IMR-90 (cell line): ENCODE measurements around the gene ACKR2. TPM values are rescaled to one million over a fixed set of nuclear protein-coding genes. Genes with fewer than 3 reads are reported as not detected.

ENCODE experiments used
- ATAC-seq: fragments of 200-7000 bp; cut with Tn5 transposase; 2 replicates; pipeline ENCODE4 v1.9.1; 2020; ENCODE audit warnings: low read depth, mild to moderate bottlenecking, moderate library complexity
- BruUV-seq: library from RNA; stranded (reverse); fragments of 400-500 nt; replicated peaks from 2 replicates; lab custom pipeline; 2021; lab: Mats Ljungman, UMichigan
- CTCF ChIA-PET: fragments of 300-600 bp; formaldehyde crosslinking; extraction: SDS; loops from one replicate; lab custom pipeline; 2021; ENCODE audit warnings: antibody characterized with exemption; lab: Yijun Ruan, JAX
- POLR2A ChIA-PET: fragments of 300-600 bp; sonication (Branson Sonifier 250); formaldehyde crosslinking; loops from one replicate; lab custom pipeline; 2022; ENCODE audit warnings: antibody characterized with exemption; ENCODE audit not compliant: unreplicated experiment; lab: Charles Lee
- DNase-seq: peaks from one replicate; pipeline ENCODE4 v3.0.0; 2013
- H2AFZ ChIP-seq: replicated peaks from 2 replicates; pipeline ENCODE3; 2013; ENCODE audit warnings: low read length, mild to moderate bottlenecking; ENCODE audit not compliant: poor library complexity
- H2AK5ac ChIP-seq: 2 replicates; pipeline ENCODE4 v1.6.1; 2013; ENCODE audit warnings: low read depth, low read length, inconsistent platforms
- H2AK9ac ChIP-seq: replicated peaks from 2 replicates; pipeline ENCODE3; 2013; ENCODE audit warnings: mild to moderate bottlenecking, low read depth, low read length, moderate library complexity; ENCODE audit not compliant: poor library complexity
- H2BK120ac ChIP-seq: 2 replicates; pipeline ENCODE4 v1.6.1; 2013; ENCODE audit warnings: low read depth, low read length, inconsistent platforms
- H2BK15ac ChIP-seq: 3 replicates; pipeline ENCODE4 v1.6.1; 2013; ENCODE audit warnings: low read depth, low read length, inconsistent platforms
- H2BK20ac ChIP-seq: 2 replicates; pipeline ENCODE4 v1.6.1; 2013; ENCODE audit warnings: low read depth, mild to moderate bottlenecking, inconsistent platforms, low read length, moderate library complexity
- H2BK5ac ChIP-seq: 2 replicates; pipeline ENCODE4 v1.6.1; 2013; ENCODE audit warnings: mild to moderate bottlenecking, low read depth, low read length, inconsistent platforms; ENCODE audit not compliant: poor library complexity, severe bottlenecking
- H3K14ac ChIP-seq: replicated peaks from 2 replicates; pipeline ENCODE4 v1.6.1; 2013; ENCODE audit warnings: low read depth, low read length, inconsistent platforms
- H3K18ac ChIP-seq: 2 replicates; pipeline ENCODE4 v1.6.1; 2013; ENCODE audit warnings: low read depth, low read length, control low read depth
- H3K23ac ChIP-seq: 2 replicates; pipeline ENCODE4 v1.6.1; 2013; ENCODE audit warnings: low read depth, low read length, inconsistent platforms
- H3K27ac ChIP-seq: 2 replicates; pipeline ENCODE4 v1.5.1; 2013; ENCODE audit warnings: mild to moderate bottlenecking, control low read depth, low read length; ENCODE audit not compliant: insufficient read depth
- H3K27me3 ChIP-seq: 2 replicates; pipeline ENCODE4 v1.6.1; 2013; ENCODE audit warnings: low read length; ENCODE audit not compliant: control insufficient read depth, insufficient read depth
- H3K36me3 ChIP-seq: 2 replicates; pipeline ENCODE4 v1.6.1; 2013; ENCODE audit warnings: low read length, mixed read lengths; ENCODE audit not compliant: control insufficient read depth, insufficient read depth
- H3K4ac ChIP-seq: 2 replicates; pipeline ENCODE4 v1.6.1; 2013; ENCODE audit warnings: low read depth, low read length, inconsistent platforms
- H3K4me1 ChIP-seq: 2 replicates; pipeline ENCODE4 v1.6.1; 2013; ENCODE audit warnings: low read length, mixed read lengths; ENCODE audit not compliant: control insufficient read depth, insufficient read depth
- H3K4me2 ChIP-seq: 2 replicates; pipeline ENCODE4 v1.6.1; 2013; ENCODE audit warnings: low read depth, mild to moderate bottlenecking, control low read depth, low read length, moderate library complexity
- H3K4me3 ChIP-seq: 2 replicates; pipeline ENCODE4 v1.5.1; 2013; ENCODE audit warnings: low read depth, mild to moderate bottlenecking, control low read depth, low read length, moderate library complexity; ENCODE audit not compliant: insufficient read depth
- H3K56ac ChIP-seq: 2 replicates; pipeline ENCODE4 v1.6.1; 2013; ENCODE audit warnings: low read length, inconsistent platforms; ENCODE audit not compliant: insufficient read depth; ENCODE audit errors: extremely low read depth
- H3K79me1 ChIP-seq, 2 experiments: 2 replicates each; pipeline ENCODE4 v1.6.1; 2013; ENCODE audit warnings: low read length in 2 of 2, inconsistent platforms in 1 of 2, low read depth in 1 of 2
- H3K9ac ChIP-seq: 2 replicates; pipeline ENCODE4 v1.6.1; 2013; ENCODE audit warnings: low read depth, low read length, control low read depth
- H3K9me1 ChIP-seq: 2 replicates; pipeline ENCODE4 v1.6.1; 2013; ENCODE audit warnings: low read length, inconsistent platforms; ENCODE audit not compliant: insufficient read depth
- H3K9me3 ChIP-seq: 2 replicates; pipeline ENCODE4 v1.6.1; 2013; ENCODE audit warnings: low read length; ENCODE audit not compliant: control insufficient read depth, insufficient read depth
- H4K20me1 ChIP-seq: 2 replicates; pipeline ENCODE4 v1.6.1; 2013; ENCODE audit warnings: low read length, inconsistent platforms; ENCODE audit not compliant: insufficient read depth
- H4K5ac ChIP-seq: 2 replicates; pipeline ENCODE4 v1.6.1; 2013; ENCODE audit warnings: mild to moderate bottlenecking, low read depth, low read length, control low read depth
- H4K8ac ChIP-seq, 2 experiments: 2 replicates each; pipeline ENCODE4 v1.6.1; 2013; ENCODE audit warnings: low read depth in 2 of 2, low read length in 2 of 2, control low read depth in 1 of 2, inconsistent platforms in 1 of 2
- H4K91ac ChIP-seq: 2 replicates; pipeline ENCODE4 v1.6.1; 2013; ENCODE audit warnings: low read depth, low read length, inconsistent platforms; ENCODE audit not compliant: insufficient read depth
- BHLHE40 ChIP-seq: fragments of 150-350 bp; IDR thresholded peaks from 2 replicates; pipeline ENCODE4 v1.6.1; 2016; ENCODE audit warnings: mild to moderate bottlenecking, low read depth, low read length
- CHD1 ChIP-seq: IDR thresholded peaks from 2 replicates; pipeline ENCODE4 v1.6.1; 2012; ENCODE audit warnings: low read depth, low read length, improper control_type of control experiment
- CTCF ChIP-seq: conservative IDR thresholded peaks from 2 replicates; pipeline ENCODE4 v1.5.1; 2012; ENCODE audit warnings: mild to moderate bottlenecking, low read depth, low read length, improper control_type of control experiment
- ELK1 ChIP-seq: fragments of 150-350 bp; IDR thresholded peaks from 2 replicates; pipeline ENCODE4 v1.6.1; 2016; ENCODE audit warnings: low read depth, mild to moderate bottlenecking, low read length, moderate library complexity, borderline replicate concordance
- FOS ChIP-seq: fragments of 150-350 bp; IDR thresholded peaks from 2 replicates; pipeline ENCODE4 v1.6.1; 2016; ENCODE audit warnings: low read depth, low read length
- MAFK ChIP-seq: IDR thresholded peaks from 2 replicates; pipeline ENCODE4 v1.6.1; 2012; ENCODE audit warnings: low read depth, low read length, improper control_type of control experiment
- MAZ ChIP-seq: IDR thresholded peaks from 2 replicates; pipeline ENCODE4 v1.6.1; 2012; ENCODE audit warnings: low read depth, mild to moderate bottlenecking, low read length, improper control_type of control experiment, moderate library complexity, borderline replicate concordance
- MXI1 ChIP-seq: IDR thresholded peaks from 2 replicates; pipeline ENCODE4 v1.6.1; 2012; ENCODE audit warnings: low read depth, mild to moderate bottlenecking, low read length, moderate library complexity, borderline replicate concordance
- NFE2L2 ChIP-seq: fragments of 150-350 bp; IDR thresholded peaks from 2 replicates; pipeline ENCODE4 v1.6.1; 2016; ENCODE audit warnings: low read depth, mild to moderate bottlenecking, low read length
- POLR2A ChIP-seq: IDR thresholded peaks from 2 replicates; pipeline ENCODE4 v1.6.1; 2012; ENCODE audit warnings: mild to moderate bottlenecking, low read depth, low read length
- RAD21 ChIP-seq: IDR thresholded peaks from 2 replicates; pipeline ENCODE4 v1.6.1; 2012; ENCODE audit warnings: low read length, improper control_type of control experiment
- RCOR1 ChIP-seq: IDR thresholded peaks from 2 replicates; pipeline ENCODE4 v1.6.1; 2012; ENCODE audit warnings: mild to moderate bottlenecking, low read length, improper control_type of control experiment; ENCODE audit not compliant: insufficient replicate concordance
- RFX5 ChIP-seq: IDR thresholded peaks from 2 replicates; pipeline ENCODE4 v1.8.0; 2012; ENCODE audit warnings: low read depth, mild to moderate bottlenecking, low read length, moderate library complexity
- USF2 ChIP-seq: fragments of 150-350 bp; IDR thresholded peaks from 2 replicates; pipeline ENCODE4 v1.6.1; 2017; ENCODE audit warnings: mild to moderate bottlenecking, antibody characterized with exemption, low read length, low read depth
- dilution Hi-C: fragments of 300-500 bp; cut with HindIII; formaldehyde crosslinking; loops from one replicate; pipeline ENCODE4 v1.14.3; 2018; ENCODE audit warnings: low sequenced_read_pairs; ENCODE audit not compliant: unreplicated experiment
- in situ Hi-C: fragments of 300-500 bp; cut with MboI; formaldehyde crosslinking; loops from 3 replicates; pipeline ENCODE4 v1.14.3; 2019; ENCODE audit warnings: low sequenced_read_pairs, inconsistent platforms, mixed read lengths
- intact Hi-C: fragments of 100-400 bp; cut with micrococcal nuclease; formaldehyde crosslinking; loops from 2 replicates; pipeline ENCODE4 v1.10.0; 2022
- polyA plus RNA-seq, 3 experiments: library from polyadenylated mRNA; depleted of rRNA; stranded (reverse); fragments of >200 nt; gene quantifications; 2 replicates each; pipeline ENCODE4 v1.2.3, GENCODE V29; 2012; ENCODE audit warnings: low replicate concordance in 1 of 3
- total RNA-seq: library from RNA; depleted of rRNA; stranded (reverse); fragments of >200 nt; gene quantifications from 2 replicates; pipeline ENCODE4 v1.2.3, GENCODE V29; 2012

The ACKR2 gene
- total and polyA plus RNA-seq, 2 of the 4 experiments (the other 2 are of a cell fraction) = 0.10 TPM; not detected in 1

GRCh38 chr3:42894698-42895579 is 85.7 kb downstream of the ACKR2 start (continued):
- TF ChIP-seq MAFK = no peak

- Histone ChIP-seq H4K91ac (no peak overlapping the region), H3K23ac (no peak overlapping the region), H3K18ac (no peak overlapping the region), H4K5ac (no peak overlapping the region), H4K8ac (no peak overlapping the region), H3K4me3 (no peak overlapping the region), H3K9me3 (no peaks in the 10 kb centered on the region), H3K9ac (no peak overlapping the region), H3K27me3 (no peaks in the 10 kb centered on the region), H2BK20ac (no peak overlapping the region), H3K4me2 (no peak overlapping the region), H2BK5ac (no peak overlapping the region), H2AFZ (no peak overlapping the region), H3K27ac (no peak overlapping the region), H3K14ac (no peak overlapping the region), H2AK9ac (no peak overlapping the region), H3K79me1 (no peaks in the 10 kb centered on the region), H2BK120ac (no peak overlapping the region), H3K9me1 (no peaks in the 10 kb centered on the region), H2AK5ac (no peak overlapping the region), H3K56ac (no peak overlapping the region), H2BK15ac (no peak overlapping the region), H3K4me1 (no peaks in the 10 kb centered on the region), H3K4ac (no peak overlapping the region), H4K20me1 (no peaks in the 10 kb centered on the region), H3K36me3 (no peaks in the 10 kb centered on the region)
- no TSS peak for BruUV-seq
- in situ Hi-C loops (no loop called here), intact Hi-C loops (no loop called here), dilution Hi-C loops (no loop called here)
- ATAC-seq (no peak), DNase-seq (no peak)
- ChIA-PET CTCF (no interaction called here), POLR2A (no interaction called here)
- no peak for TF ChIP-seq FOS
- no peak for TF ChIP-seq USF2
- no peak for TF ChIP-seq MXI1
- no peak for TF ChIP-seq MAZ
- no peak for TF ChIP-seq RFX5
- TF ChIP-seq CTCF = no peak
- no peak for TF ChIP-seq RCOR1
- no peak for TF ChIP-seq CHD1
- no peak for TF ChIP-seq NFE2L2
- TF ChIP-seq MAFK = no peak
- TF ChIP-seq POLR2A = no peak
- TF ChIP-seq ELK1 = no peak
- TF ChIP-seq BHLHE40 = no peak
- TF ChIP-seq RAD21 = no peak
Observed at GRCh38 chr3:42895580-42895868, 86.3 kb downstream of the ACKR2 start.
